ENCODE data around the gene PDIA5.

Gene PDIA5

GRCh38 chr3:123085293-123085931, 18.6 kb downstream of the PDIA5 start:
- TF ChIP-seq CTCF (conservative IDR thresholded peaks at IDR 0.05; ENCODE audit: control insufficient read depth, insufficient read depth, low read depth, low read length), result no peak
- H3K4me3 ChIP-seq (ENCODE audit: control insufficient read depth, low read depth, low read length), result no peak overlapping the region
- no peak for DNase-seq (ENCODE audit: low read depth)

GRCh38 chr3:123085932-123086627, 19.3 kb downstream of the PDIA5 start:
- DNase-seq (ENCODE audit: low read depth), result peak; percentile 52

GRCh38 chr3:123088387-123088786, 21.6 kb downstream of the PDIA5 start:
- TF ChIP-seq CTCF (conservative IDR thresholded peaks at IDR 0.05; ENCODE audit: control insufficient read depth, insufficient read depth, low read depth, low read length), result no peak
- DNase-seq (ENCODE audit: low read depth), result no peak
- H3K4me3 ChIP-seq (ENCODE audit: control insufficient read depth, low read depth, low read length), result no peak overlapping the region

More at GRCh38 chr3:123085932-123086627, 19.3 kb downstream of the PDIA5 start:
- H3K4me3 ChIP-seq (ENCODE audit: control insufficient read depth, low read depth, low read length), result no peak overlapping the region
- no peak for TF ChIP-seq CTCF (conservative IDR thresholded peaks at IDR 0.05; ENCODE audit: control insufficient read depth, insufficient read depth, low read depth, low read length)

GRCh38 chr3:123089611-123090331, 22.9 kb downstream of the PDIA5 start:
- DNase-seq (ENCODE audit: low read depth), result no peak
- no peak overlapping the region for H3K4me3 ChIP-seq (ENCODE audit: control insufficient read depth, low read depth, low read length)
- TF ChIP-seq CTCF (conservative IDR thresholded peaks at IDR 0.05; ENCODE audit: control insufficient read depth, insufficient read depth, low read depth, low read length), result no peak

- H3K4me3 ChIP-seq (ENCODE audit: control insufficient read depth, low read depth, low read length), result no peak overlapping the region
- no peak for TF ChIP-seq CTCF (conservative IDR thresholded peaks at IDR 0.05; ENCODE audit: control insufficient read depth, insufficient read depth, low read depth, low read length)
- DNase-seq (ENCODE audit: low read depth), result no peak
Measured at GRCh38 chr3:123090728-123091531, 24.1 kb downstream of the PDIA5 start.

- TF ChIP-seq CTCF (conservative IDR thresholded peaks at IDR 0.05; ENCODE audit: control insufficient read depth, insufficient read depth, low read depth, low read length), result no peak
- no peak overlapping the region for H3K4me3 ChIP-seq (ENCODE audit: control insufficient read depth, low read depth, low read length)
- DNase-seq (ENCODE audit: low read depth), result no peak
Measured at GRCh38 chr3:123092243-123092642, 25.4 kb downstream of the PDIA5 start.

Measured in fibroblast of mammary gland (primary cell).